Muscle of back (tissue), 13 donors: ENCODE measurements around the gene ELOB. TPM values are rescaled to one million over a fixed set of nuclear protein-coding genes. Genes with fewer than 3 reads are reported as not detected.

ENCODE experiments used
- DNase-seq, 3 donors: peaks; one replicate each; pipeline versions ENCODE4 v3.0.0 to v3.0.0-alpha.2; 2013
- long read RNA-seq, 9 donors: transcript quantifications; one replicate each; lab custom pipeline, GENCODE V29; 2026
- polyA plus RNA-seq, 10 donors: library from polyadenylated mRNA; unstranded; fragments of 120-200 nt; gene quantifications; one replicate each; pipeline ENCODE4 v1.2.1, GENCODE V29; 2013; ENCODE audit not compliant: insufficient read length in 10 of 10

Gene ELOB
- polyA plus RNA-seq: 100 to 1,000 TPM; 126 to 207 (median 146) TPM
- long read RNA-seq, donor 1, transcript ELOB-203 (4 exons, 991 nt): major isoform, 102 of 191 reads
- long read RNA-seq, donor 1, transcript ELOB-202 (3 exons, 997 nt): minor isoform, 84 of 191 reads
- long read RNA-seq, donor 1, partial matches to known transcripts: 0 of 191 reads
- long read RNA-seq, donor 1, other reads (novel, unspliced or antisense): 0 of 191 reads
- long read RNA-seq, donor 2, transcript ELOB-202 (3 exons, 997 nt): minor isoform, 69 of 161 reads
- long read RNA-seq, donor 2, transcript ELOB-203 (4 exons, 991 nt): major isoform, 89 of 161 reads
- long read RNA-seq, donor 2, partial matches to known transcripts: 0 of 161 reads
- long read RNA-seq, donor 2, other reads (novel, unspliced or antisense): 0 of 161 reads
- long read RNA-seq, donor 3: 0 reads
- long read RNA-seq, donor 4, transcript ELOB-202 (3 exons, 997 nt): major isoform, 73 of 143 reads
- long read RNA-seq, donor 4, transcript ELOB-203 (4 exons, 991 nt): minor isoform, 66 of 143 reads
- long read RNA-seq, donor 4, partial matches to known transcripts: 0 of 143 reads
- long read RNA-seq, donor 4, other reads (novel, unspliced or antisense): 0 of 143 reads
- long read RNA-seq, donor 5, transcript ELOB-202 (3 exons, 997 nt): minor isoform, 141 of 310 reads
- long read RNA-seq, donor 5, transcript ELOB-203 (4 exons, 991 nt): major isoform, 151 of 310 reads
- long read RNA-seq, donor 5, transcript ELOB-205 (3 exons, 331 nt): minor isoform, 10 of 310 reads
- long read RNA-seq, donor 5, partial matches to known transcripts: 8 of 310 reads
- long read RNA-seq, donor 5, other reads (novel, unspliced or antisense): 0 of 310 reads
- long read RNA-seq, donor 6, transcript ELOB-203 (4 exons, 991 nt): major isoform, 96 of 197 reads
- long read RNA-seq, donor 6, transcript ELOB-202 (3 exons, 997 nt): minor isoform, 89 of 197 reads
- long read RNA-seq, donor 6, partial matches to known transcripts: 10 of 197 reads
- long read RNA-seq, donor 6, other reads (novel, unspliced or antisense): 0 of 197 reads
- long read RNA-seq, donor 7, transcript ELOB-203 (4 exons, 991 nt): major isoform, 65 of 125 reads
- long read RNA-seq, donor 7, transcript ELOB-202 (3 exons, 997 nt): minor isoform, 53 of 125 reads
- long read RNA-seq, donor 7, transcript ELOB-205 (3 exons, 331 nt): minor isoform, 6 of 125 reads
- long read RNA-seq, donor 7, partial matches to known transcripts: 0 of 125 reads
- long read RNA-seq, donor 7, other reads (novel, unspliced or antisense): 0 of 125 reads
- long read RNA-seq, donor 8, transcript ELOB-203 (4 exons, 991 nt): major isoform, 86 of 167 reads
- long read RNA-seq, donor 8, transcript ELOB-202 (3 exons, 997 nt): minor isoform, 77 of 167 reads
- long read RNA-seq, donor 8, partial matches to known transcripts: 0 of 167 reads
- long read RNA-seq, donor 8, other reads (novel, unspliced or antisense): 0 of 167 reads
- long read RNA-seq, donor 9, transcript ELOB-203 (4 exons, 991 nt): major isoform, 18 of 34 reads
- long read RNA-seq, donor 9, transcript ELOB-202 (3 exons, 997 nt): minor isoform, 15 of 34 reads
- long read RNA-seq, donor 9, partial matches to known transcripts: 0 of 34 reads
- long read RNA-seq, donor 9, other reads (novel, unspliced or antisense): 0 of 34 reads

- DNase-seq: peak; percentile 89 to 97 (median 94)
Observed at GRCh38 chr16:2777231-2777902, at the start of gene ELOB. TSS of gene ELOB (minus strand) at chr16:2777280. CDS start at chr16:2777239, 41 bp downstream.

GRCh38 chr16:2825906-2826305, 48.8 kb upstream of the ELOB start:
- DNase-seq: no peak

- DNase-seq: no peak
Observed at GRCh38 chr16:2825049-2825742, 48.1 kb upstream of the ELOB start.

GRCh38 chr16:2824626-2825025, 47.5 kb upstream of the ELOB start:
- no peak for DNase-seq

GRCh38 chr16:2822496-2822895, 45.4 kb upstream of the ELOB start:
- DNase-seq: no peak

GRCh38 chr16:2822158-2822495, 45.0 kb upstream of the ELOB start:
- no peak for DNase-seq

GRCh38 chr16:2821487-2822157, 44.5 kb upstream of the ELOB start:
- DNase-seq: no peak

- DNase-seq: no peak
Observed at GRCh38 chr16:2820836-2821486, 43.9 kb upstream of the ELOB start.

GRCh38 chr16:2819939-2820835, 43.1 kb upstream of the ELOB start:
- DNase-seq: no peak

- no peak for DNase-seq
Observed at GRCh38 chr16:2819179-2819938, 42.3 kb upstream of the ELOB start.

- no peak for DNase-seq
Observed at GRCh38 chr16:2818272-2818876, 41.3 kb upstream of the ELOB start.

GRCh38 chr16:2817340-2818271, 40.5 kb upstream of the ELOB start:
- DNase-seq: no peak

- DNase-seq: no peak
Observed at GRCh38 chr16:2816751-2817339, 39.8 kb upstream of the ELOB start, which contains the start of gene PRSS21. TSS of gene PRSS21 (plus strand) at chr16:2817237. CDS start at chr16:2817269, 32 bp downstream.

- DNase-seq: no peak
Observed at GRCh38 chr16:2815299-2815771, 38.3 kb upstream of the ELOB start.
